ENCODE measurements around the gene ZNF214.

ZNF214 gene

DNA sequence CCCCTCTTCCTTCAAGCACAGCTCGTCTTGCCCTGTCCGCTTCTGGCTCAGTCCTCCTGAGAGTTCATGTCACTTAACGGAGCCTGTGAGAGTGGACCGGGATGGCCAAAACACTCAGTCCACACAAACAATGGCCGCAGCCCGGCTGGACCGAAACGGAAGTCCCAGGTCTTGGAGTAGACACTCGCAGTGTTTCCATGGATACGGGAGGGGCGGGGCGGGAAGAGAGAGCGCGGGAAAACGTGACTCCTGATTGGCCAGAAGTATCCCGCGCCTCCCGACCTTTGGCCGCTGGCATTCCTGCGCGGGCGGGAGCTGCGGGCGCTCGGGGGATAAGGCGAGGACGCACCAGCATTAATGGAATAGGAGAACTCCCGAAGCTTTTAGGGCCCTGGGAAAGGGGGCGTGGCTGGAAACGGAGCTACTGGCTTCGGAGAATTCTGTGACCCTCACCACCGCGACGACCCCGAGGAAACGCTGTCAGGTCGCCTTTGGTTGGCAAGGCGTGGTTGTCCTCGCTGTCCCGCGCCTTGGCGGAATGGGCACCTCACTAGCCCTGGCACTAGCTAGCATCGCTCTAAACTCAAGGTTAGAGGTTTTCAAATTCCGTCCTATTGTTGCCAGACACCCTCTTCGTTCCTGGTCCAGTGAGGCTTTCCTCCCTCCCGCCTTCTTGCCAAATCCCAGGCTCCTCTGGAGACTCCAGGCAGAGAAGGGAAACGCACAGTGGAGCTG, at the start of gene ZNF214, which contains the start of gene NLRP14:
TSS of gene ZNF214 (minus strand) at position 164 of the 735 bp plus-strand sequence. CDS start 17,511 bp downstream, outside the sequence.
TSS of gene NLRP14 (plus strand) at position 297 of the 735 bp plus-strand sequence. CDS start 18,108 bp downstream, outside the sequence.
- DNase-seq (ENCODE audit: low read depth, low spot score), result peak; percentile 82

- no peak for DNase-seq (ENCODE audit: low read depth, low spot score)
Measured at GRCh38 chr11:7062534-7062933, 42.4 kb upstream of the ZNF214 start.

GRCh38 chr11:7060868-7061267, 40.7 kb upstream of the ZNF214 start:
- DNase-seq (ENCODE audit: low read depth, low spot score), result no peak

DNA sequence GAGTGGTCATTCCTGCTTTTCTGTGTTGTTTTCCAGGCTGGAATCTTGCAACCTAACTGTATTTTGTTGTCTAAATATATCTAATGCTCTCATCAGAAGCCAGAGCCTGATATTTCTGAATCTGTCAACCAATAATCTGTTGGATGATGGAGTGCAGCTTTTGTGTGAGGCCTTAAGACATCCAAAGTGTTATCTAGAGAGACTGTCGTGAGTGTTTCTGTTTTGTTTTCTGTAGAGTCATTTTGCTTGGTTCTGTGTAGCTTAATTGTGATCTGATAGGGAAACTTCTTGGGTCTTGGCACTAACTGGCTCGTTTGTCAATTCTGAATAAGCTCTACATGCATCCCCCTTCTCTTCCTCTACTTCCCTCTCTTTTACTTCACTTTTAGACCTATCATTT, 37.5 kb upstream of the ZNF214 start:
- DNase-seq (ENCODE audit: low read depth, low spot score), result no peak

GRCh38 chr11:7056828-7057513, 36.8 kb upstream of the ZNF214 start:
- DNase-seq (ENCODE audit: low read depth, low spot score), result no peak

GRCh38 chr11:7050191-7050590, 30.0 kb upstream of the ZNF214 start:
- DNase-seq (ENCODE audit: low read depth, low spot score), result no peak

DNA sequence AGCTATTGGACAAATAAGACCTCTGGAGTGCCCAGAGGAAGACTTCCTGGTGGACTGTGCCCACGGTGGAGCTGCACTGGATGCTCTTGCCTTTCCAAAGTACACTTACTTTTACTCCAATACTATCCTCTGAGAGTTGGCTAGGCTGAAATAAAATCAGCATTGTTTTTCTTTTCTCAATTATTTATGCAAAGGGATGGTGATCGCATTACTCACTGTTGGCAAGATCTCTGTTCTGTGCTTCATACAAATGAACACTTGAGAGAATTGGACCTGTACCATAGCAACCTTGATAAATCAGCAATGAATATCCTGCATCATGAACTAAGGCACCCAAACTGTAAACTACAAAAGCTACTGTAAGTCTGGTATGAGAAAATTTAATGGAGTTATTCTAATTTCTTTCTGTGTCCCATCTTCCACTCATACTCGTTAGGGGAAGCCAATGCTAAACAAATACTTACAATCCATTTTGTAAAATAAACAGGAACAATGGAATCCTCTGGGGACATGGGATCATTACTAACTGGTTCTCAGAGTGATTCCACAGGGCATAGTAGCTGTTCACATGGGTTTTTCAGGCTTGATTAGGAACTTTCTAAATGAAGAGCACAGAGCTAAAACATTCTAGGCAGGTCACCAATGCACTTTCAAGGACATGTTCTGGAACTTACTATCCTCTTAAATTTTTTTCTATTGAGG, 26.5 kb upstream of the ZNF214 start:
- no peak for DNase-seq (ENCODE audit: low read depth, low spot score)

DNA sequence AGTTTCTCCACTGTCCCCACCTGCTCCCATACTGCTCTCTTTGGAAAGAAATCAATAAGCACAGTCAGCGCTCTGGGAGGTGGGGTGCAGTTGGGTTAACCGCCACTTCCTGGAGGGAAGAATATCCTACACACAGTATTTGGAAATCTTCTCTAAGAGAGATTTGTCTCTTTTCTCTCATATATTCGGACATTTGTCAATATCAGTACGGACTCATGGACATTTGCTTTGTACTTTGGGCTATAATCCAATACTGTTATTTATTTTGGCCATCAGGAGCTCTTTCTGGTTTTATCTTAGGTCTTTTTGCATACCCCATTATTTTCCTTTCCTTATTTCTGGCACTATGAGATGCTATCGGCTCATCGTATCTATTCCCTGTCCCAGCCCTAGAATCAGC, 13.9 kb upstream of the ZNF214 start:
- no peak for DNase-seq (ENCODE audit: low read depth, low spot score)

GRCh38 chr11:7032692-7033091, 12.5 kb upstream of the ZNF214 start:
- no peak for DNase-seq (ENCODE audit: low read depth, low spot score)

DNA sequence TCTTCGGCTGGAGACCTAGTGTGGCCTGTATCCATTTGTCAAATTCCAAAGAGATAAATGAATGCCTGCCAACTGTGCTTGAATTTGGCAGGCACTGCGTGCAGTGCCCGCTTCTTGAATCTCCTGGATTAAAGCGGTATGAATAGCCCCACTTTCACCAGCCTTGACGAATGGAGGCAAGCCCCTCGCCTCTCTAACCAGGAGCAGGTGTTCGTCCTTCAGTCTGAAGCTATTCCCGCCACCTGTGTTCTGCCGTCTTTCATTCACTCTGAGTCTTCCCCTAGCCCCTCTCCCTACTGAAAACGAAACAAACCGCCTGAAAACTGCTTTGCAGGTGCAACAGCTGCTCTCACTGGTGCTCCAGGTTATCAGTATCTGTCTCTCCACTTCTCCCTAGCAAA, 11.3 kb upstream of the ZNF214 start:
- DNase-seq (ENCODE audit: low read depth, low spot score), result no peak

GRCh38 chr11:7030836-7031235, 10.7 kb upstream of the ZNF214 start:
- no peak for DNase-seq (ENCODE audit: low read depth, low spot score)

- no peak for DNase-seq (ENCODE audit: low read depth, low spot score)
Measured at GRCh38 chr11:7028141-7028540, 8.0 kb upstream of the ZNF214 start.

DNA sequence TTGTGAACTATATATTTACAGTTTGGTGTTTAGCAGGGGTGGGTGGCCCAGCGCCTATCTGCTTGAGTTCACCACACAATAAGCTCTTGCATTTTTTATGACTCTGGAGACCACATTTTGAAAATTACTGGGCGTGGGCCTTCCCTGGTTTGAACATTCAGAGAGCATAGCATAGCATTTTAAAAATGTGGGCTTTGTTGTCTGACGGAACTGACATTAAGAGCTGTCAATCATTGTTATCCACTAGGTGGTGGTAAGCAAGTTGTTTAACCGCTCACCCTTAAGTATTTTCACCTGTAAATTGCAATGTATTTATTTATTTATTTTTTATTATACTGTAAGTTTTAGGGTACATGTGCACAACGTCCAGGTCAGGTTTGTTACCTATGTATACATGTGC, 1.2 kb upstream of the ZNF214 start:
- no peak for DNase-seq (ENCODE audit: low read depth, low spot score)

DNA sequence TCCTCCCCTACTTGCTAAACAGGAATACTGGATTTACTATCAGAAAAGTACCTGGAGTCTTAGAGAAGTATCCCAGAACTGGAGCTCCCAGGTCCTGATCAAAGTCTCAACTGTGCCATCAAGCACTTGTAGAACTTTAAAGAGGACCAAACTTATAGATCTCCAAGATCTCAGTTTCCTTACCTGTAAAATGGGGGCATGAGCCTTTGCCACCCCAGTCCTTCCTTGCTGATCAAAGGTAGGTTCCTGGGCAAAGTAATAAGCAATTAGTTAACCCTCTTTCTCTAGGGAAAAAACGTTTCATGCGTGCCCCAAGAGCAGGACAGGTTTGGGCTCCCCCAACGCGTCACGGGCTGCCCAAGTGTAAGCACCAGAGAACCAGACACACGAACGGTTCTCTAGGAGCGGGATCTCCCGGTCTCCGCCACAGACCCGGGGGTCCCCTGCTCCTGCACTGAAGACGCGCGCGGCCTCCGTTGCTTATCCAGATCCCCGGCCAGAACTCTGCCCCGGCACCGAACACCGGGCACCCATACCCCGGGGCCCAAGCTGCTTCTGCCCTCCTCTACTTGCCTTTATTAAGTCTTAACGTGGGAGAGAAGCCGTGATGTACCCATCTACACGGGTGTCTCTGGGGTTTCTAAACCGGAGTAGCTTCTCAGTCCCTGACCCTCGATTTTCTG, 505 bp downstream of the ZNF214 start:
- no peak for DNase-seq (ENCODE audit: low read depth, low spot score)

- DNase-seq (ENCODE audit: low read depth, low spot score), result no peak
Measured at GRCh38 chr11:7016011-7016410, 4.1 kb downstream of the ZNF214 start.

- no peak for DNase-seq (ENCODE audit: low read depth, low spot score)
Measured at GRCh38 chr11:7014118-7014517, 6.0 kb downstream of the ZNF214 start.

DNA sequence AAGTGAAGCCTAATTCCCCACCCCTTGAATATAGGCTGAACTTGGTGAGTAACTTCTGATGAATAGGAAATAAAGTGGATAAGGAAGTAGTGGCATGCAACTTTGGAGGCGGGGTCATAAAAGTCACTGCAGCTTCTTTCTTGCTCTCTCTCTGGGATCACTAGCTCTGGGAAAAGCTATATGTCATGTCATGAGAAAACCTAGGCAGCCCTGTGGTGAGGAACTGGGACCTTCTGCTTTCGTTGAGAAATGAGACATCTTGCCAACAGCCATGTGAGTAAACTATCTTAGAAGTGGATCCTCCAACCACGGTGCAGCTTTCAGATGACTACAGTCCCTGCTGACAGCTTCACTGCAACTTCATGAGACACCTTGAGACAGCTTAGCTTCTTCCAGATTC, 15.7 kb downstream of the ZNF214 start:
- no peak for DNase-seq (ENCODE audit: low read depth, low spot score)

- no peak for DNase-seq (ENCODE audit: low read depth, low spot score)
Measured at GRCh38 chr11:6995703-6996102, 24.4 kb downstream of the ZNF214 start.

DNA sequence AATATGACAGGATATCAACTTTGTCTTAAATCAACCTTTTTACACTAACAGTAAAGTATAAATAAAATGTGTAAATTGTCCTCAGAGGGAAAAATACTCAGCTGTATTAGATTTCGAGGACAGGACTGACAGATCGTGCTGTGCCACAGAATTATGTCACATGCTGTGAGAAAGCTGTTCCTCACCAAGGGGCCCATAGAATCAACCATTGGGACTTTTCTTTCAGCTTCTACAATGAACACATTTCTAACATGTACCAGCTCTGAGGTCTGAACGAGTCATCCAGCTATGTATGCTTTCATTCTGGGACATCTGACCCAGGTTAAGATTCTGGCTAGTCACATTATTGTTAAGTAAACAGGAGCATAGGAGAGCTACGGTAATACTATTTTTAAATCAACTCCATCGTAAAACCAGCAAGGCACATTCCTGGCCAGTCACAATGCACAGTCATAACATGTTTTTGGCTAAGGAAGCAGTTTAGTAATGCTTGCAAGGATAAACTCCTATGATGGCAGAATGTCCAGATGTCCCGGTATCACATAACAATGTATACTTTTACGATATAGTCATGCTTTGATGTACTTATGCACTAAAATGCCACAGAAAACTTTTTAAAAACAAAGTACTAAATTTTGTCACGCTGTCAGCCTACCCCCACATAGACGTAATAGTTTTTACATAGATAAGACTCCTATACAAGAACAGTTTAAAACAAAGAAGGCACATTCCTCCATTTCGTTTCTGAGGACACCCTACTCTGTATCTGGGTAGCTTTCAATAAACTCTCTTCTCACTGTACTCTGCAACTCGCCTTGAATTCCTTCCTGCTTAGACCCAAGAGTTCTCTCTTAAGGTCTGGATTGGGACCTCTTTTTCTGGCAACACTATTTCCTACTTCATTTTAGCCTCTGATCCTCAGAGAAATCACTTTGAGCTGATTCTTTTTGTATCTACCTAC, 27.4 kb downstream of the ZNF214 start:
- no peak for DNase-seq (ENCODE audit: low read depth, low spot score)

DNA sequence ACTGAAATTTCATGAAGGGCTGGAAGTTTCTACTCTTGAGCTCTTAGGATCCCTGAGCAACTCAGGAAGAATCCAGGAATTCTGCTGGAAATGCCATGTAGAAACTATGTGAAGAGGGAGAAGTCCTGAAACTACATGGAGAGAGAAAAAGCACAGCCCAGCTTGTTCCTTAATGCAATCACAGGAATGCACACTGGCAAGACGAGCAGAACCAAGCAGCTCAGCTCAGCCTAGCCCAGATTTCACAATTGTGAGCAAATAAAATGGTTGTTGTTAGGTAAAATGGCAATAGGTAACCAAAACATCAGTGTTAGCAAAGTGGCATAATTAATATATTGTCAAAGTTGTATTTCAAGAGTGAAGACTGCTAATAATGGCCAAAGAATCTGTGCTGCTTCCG, 28.1 kb downstream of the ZNF214 start:
- DNase-seq (ENCODE audit: low read depth, low spot score), result no peak

- DNase-seq (ENCODE audit: low read depth, low spot score), result no peak
Measured at GRCh38 chr11:6991227-6991626, 28.9 kb downstream of the ZNF214 start.
